HL-60/S4 (cell line): ENCODE measurements around the gene ESRRA.

Source experiments
- in situ Hi-C: fragments of 300-500 bp; cut with MboI; formaldehyde crosslinking; loops from 2 replicates; pipeline ENCODE4 v1.14.3; 2022; ENCODE audit warnings: low sequenced_read_pairs

The ESRRA gene

GRCh38 chr11:64364435-64364834 lies 59.1 kb downstream of the ESRRA start:
- in situ Hi-C loops: no loop called here

GRCh38 chr11:64364911-64365310 lies 59.6 kb downstream of the ESRRA start:
- in situ Hi-C loops: no loop called here
